Thoracic aorta (tissue), 2 donors: ENCODE measurements around the gene MCOLN1. TPM values are rescaled to one million over a fixed set of nuclear protein-coding genes. Genes with fewer than 3 reads are reported as not detected.
A peak's percentile ranks its signal among the peaks of the same experiment; 100 is the strongest.

Source experiments
- ATAC-seq: fragments of 150-250 bp; one replicate; pipeline ENCODE4 v1.8.0; 2017; ENCODE audit warnings: low read depth; ENCODE audit not compliant: insufficient number of reproducible peaks, low FRiP score
- DNase-seq: peaks from one replicate; pipeline ENCODE4 v3.0.0-alpha.2; 2020; ENCODE audit warnings: low spot score
- H3K27ac ChIP-seq, 2 donors: fragments of 200-600 bp; sonication (generic); 1 replicate in 1 of 2; 2 replicates in 1 of 2; pipeline ENCODE4 v1.5.1; 2016; ENCODE audit warnings: mild to moderate bottlenecking in 2 of 2, moderate library complexity in 2 of 2
- H3K27me3 ChIP-seq: fragments of 200-600 bp; sonication (generic); replicated peaks from 2 replicates; pipeline ENCODE4 v1.6.0; 2016; ENCODE audit warnings: mild to moderate bottlenecking; ENCODE audit not compliant: insufficient read depth
- H3K36me3 ChIP-seq: fragments of 200-600 bp; sonication (generic); one replicate; pipeline ENCODE4 v1.5.1; 2016
- H3K4me1 ChIP-seq, 2 donors: fragments of 200-600 bp; sonication (generic); 1 replicate in 1 of 2; 2 replicates in 1 of 2; pipeline versions ENCODE4 v1.5.1 to v1.6.0; 2016; ENCODE audit warnings: low read depth in 2 of 2, mild to moderate bottlenecking in 1 of 2; ENCODE audit not compliant: control insufficient read depth in 1 of 2
- H3K4me3 ChIP-seq: fragments of 200-600 bp; sonication (generic); 2 replicates; pipeline ENCODE4 v1.5.1; 2016; ENCODE audit warnings: mild to moderate bottlenecking
- H3K9me3 ChIP-seq: fragments of 200-600 bp; sonication (generic); 2 replicates; pipeline ENCODE4 v1.5.1; 2016
- CTCF ChIP-seq: fragments of 200-600 bp; sonication (generic); IDR thresholded peaks from one replicate; pipeline ENCODE4 v1.5.1; 2019; ENCODE audit warnings: antibody characterized with exemption
- total RNA-seq, 2 donors: library from RNA; depleted of rRNA; stranded (reverse); fragments of >200 nt; gene quantifications; one replicate each; pipeline versions ENCODE4 v1.1.0 to v1.2.3, GENCODE V29; 2016

Gene MCOLN1
- 10 to 100 TPM; 19.6 to 34.8 TPM for total RNA-seq

GRCh38 chr19:7522072-7522922, at the start of gene MCOLN1:
Gene MCOLN1, plus strand, starts transcription at chr19:7522624. Its CDS starts 127 bp downstream, at chr19:7522751.
- peak within 1 kb of the TSS; percentile 98 for H3K4me3 ChIP-seq
- peaks cover 14 to 50% of the 10 kb centered on the region in 2 donors for H3K4me1 ChIP-seq
- no peaks in the 10 kb centered on the region for H3K9me3 ChIP-seq
- DNase-seq (peak; percentile 100), ATAC-seq (peak; percentile 88)
- H3K27ac ChIP-seq, result peak within 1 kb of the TSS; percentile 4 to 51
- peaks cover 11% of the 10 kb centered on the region for H3K36me3 ChIP-seq
- TF ChIP-seq CTCF, result no peak
- no peaks in the 10 kb centered on the region for H3K27me3 ChIP-seq

GRCh38 chr19:7475665-7476064, 46.8 kb upstream of the MCOLN1 start:
- no peak for TF ChIP-seq CTCF
- no peaks in the 10 kb centered on the region for H3K27me3 ChIP-seq
- no peak overlapping the region for H3K27ac ChIP-seq
- peaks cover 5% of the 10 kb centered on the region for H3K36me3 ChIP-seq
- no peaks in the 10 kb centered on the region for H3K4me1 ChIP-seq
- ATAC-seq, result no peak
- H3K9me3 ChIP-seq, result no peaks in the 10 kb centered on the region
- H3K4me3 ChIP-seq, result no peak overlapping the region
- DNase-seq, result no peak

GRCh38 chr19:7476241-7476640, 46.2 kb upstream of the MCOLN1 start:
- Histone ChIP-seq H3K27me3 (no peaks in the 10 kb centered on the region), H3K9me3 (no peaks in the 10 kb centered on the region), H3K4me3 (no peak overlapping the region), H3K4me1 (no peaks in the 10 kb centered on the region), H3K36me3 (no peaks in the 10 kb centered on the region), H3K27ac (no peak overlapping the region)
- no peak for TF ChIP-seq CTCF
- DNase-seq (no peak), ATAC-seq (no peak)

- Histone ChIP-seq H3K36me3 (no peaks in the 10 kb centered on the region), H3K27ac (no peak overlapping the region), H3K9me3 (no peaks in the 10 kb centered on the region), H3K4me3 (no peak overlapping the region), H3K27me3 (no peaks in the 10 kb centered on the region), H3K4me1 (no peaks in the 10 kb centered on the region)
- no peak for TF ChIP-seq CTCF
- ATAC-seq (no peak), DNase-seq (no peak)
These were observed 45.5 kb upstream of the MCOLN1 start for GRCh38 chr19:7476777-7477494.

GRCh38 chr19:7477758-7478157, 44.7 kb upstream of the MCOLN1 start:
- Histone ChIP-seq H3K4me3 (no peak overlapping the region), H3K4me1 (peaks cover 0 to 5% of the 10 kb centered on the region in 2 donors), H3K9me3 (no peaks in the 10 kb centered on the region), H3K36me3 (no peaks in the 10 kb centered on the region), H3K27ac (no peak overlapping the region), H3K27me3 (no peaks in the 10 kb centered on the region)
- no peak for ATAC-seq
- TF ChIP-seq CTCF, result no peak
- no peak for DNase-seq
